Measurements from ENCODE around the gene SNRPB2. TPM values are rescaled to one million over a fixed set of nuclear protein-coding genes. Genes with fewer than 3 reads are reported as not detected.

The SNRPB2 gene
- total RNA-seq, 1 experiment from 2014 or later, result 89.7 TPM

DNA sequence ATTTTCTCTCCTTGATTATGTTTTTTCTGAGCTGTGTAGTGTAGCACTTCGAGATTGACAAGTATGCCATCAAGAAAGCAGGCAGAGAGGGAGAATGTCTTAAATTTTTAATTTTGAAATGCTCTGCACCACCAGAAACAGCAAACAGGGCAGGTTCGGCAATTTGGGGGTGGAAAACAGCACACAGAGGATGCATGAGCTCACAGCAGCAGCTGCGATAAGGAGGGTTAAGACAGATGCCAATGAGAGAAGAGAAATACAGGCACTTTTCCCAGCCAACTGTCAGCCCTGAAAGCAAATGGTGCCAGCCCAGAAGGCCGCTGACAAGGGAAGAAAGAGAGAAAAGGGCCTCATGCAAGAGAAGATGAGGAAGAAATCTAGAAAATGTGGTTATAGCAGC lies 15.1 kb upstream of the SNRPB2 start:
- Histone ChIP-seq H3K4me2 (ENCODE audit: low read length) (no peak overlapping the region), H3K27me3 (ENCODE audit: low read length) (peaks cover 97% of the 10 kb centered on the region), H3K4me1 (ENCODE audit: insufficient read depth, low read length) (no peaks in the 10 kb centered on the region), H3K79me2 (ENCODE audit: low read length) (no peaks in the 10 kb centered on the region), H4K20me1 (ENCODE audit: low read length) (no peaks in the 10 kb centered on the region), H3K27ac (ENCODE audit: low read length) (no peak overlapping the region), H3F3A (ENCODE audit: low read length, unreplicated experiment) (no peaks in the 10 kb centered on the region), H3K36me3 (ENCODE audit: low read depth, low read length) (no peaks in the 10 kb centered on the region), H3K9me3 (ENCODE audit: low read length) (no peaks in the 10 kb centered on the region), H3K9me2 (replicated peaks; ENCODE audit: low read length) (no peaks in the 10 kb centered on the region), H3K9ac (ENCODE audit: low read length) (no peak overlapping the region), H2AFZ (ENCODE audit: low read length) (no peak overlapping the region), H3K4me3 (ENCODE audit: low read length) (no peak overlapping the region)
- CTCF ChIA-PET, result no interaction called here
- no peak for ATAC-seq
- POLR2A ChIA-PET (ENCODE audit: unreplicated experiment), result no interaction called here
- intact Hi-C loops (cut with micrococcal nuclease), result no loop called here
- no TSS peak for BruUV-seq (replicated peaks)
- TF ChIP-seq, protein P1, sequence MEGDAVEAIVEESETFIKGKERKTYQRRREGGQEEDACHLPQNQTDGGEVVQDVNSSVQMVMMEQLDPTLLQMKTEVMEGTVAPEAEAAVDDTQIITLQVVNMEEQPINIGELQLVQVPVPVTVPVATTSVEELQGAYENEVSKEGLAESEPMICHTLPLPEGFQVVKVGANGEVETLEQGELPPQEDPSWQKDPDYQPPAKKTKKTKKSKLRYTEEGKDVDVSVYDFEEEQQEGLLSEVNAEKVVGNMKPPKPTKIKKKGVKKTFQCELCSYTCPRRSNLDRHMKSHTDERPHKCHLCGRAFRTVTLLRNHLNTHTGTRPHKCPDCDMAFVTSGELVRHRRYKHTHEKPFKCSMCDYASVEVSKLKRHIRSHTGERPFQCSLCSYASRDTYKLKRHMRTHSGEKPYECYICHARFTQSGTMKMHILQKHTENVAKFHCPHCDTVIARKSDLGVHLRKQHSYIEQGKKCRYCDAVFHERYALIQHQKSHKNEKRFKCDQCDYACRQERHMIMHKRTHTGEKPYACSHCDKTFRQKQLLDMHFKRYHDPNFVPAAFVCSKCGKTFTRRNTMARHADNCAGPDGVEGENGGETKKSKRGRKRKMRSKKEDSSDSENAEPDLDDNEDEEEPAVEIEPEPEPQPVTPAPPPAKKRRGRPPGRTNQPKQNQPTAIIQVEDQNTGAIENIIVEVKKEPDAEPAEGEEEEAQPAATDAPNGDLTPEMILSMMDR (conservative IDR thresholded peaks at IDR 0.05; ENCODE audit: low read depth, low read length), result no peak
- TF ChIP-seq EZH2phosphoT487 (IDR thresholded peaks at IDR 0.05; ENCODE audit: borderline replicate concordance, low read length), result no peak
- TF ChIP-seq EZH2 (IDR thresholded peaks at IDR 0.05; ENCODE audit: low read length, unreplicated experiment), result peak; percentile 71
- no peak for DNase-seq

DNA sequence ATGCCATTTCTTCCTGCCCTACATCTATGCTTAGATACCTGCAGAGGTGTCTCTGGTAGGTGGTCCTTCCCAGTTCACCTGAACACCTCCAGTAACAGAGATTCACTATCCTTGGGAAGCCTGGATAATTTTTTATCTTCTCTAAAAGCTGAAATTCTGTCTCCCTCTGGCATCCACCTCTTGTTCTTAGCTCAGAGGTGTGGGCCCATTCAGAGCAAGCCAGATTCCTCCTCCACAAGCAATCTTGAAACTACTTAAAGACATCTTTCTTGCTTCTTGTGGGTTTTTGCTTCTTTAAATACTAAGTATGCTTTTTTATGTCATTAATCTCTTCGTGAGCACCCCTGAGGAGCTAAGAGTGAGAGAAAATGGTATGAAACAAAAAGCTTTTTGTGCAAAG lies 10.4 kb upstream of the SNRPB2 start:
- H3K79me2 ChIP-seq (ENCODE audit: low read length), result no peaks in the 10 kb centered on the region
- H3K4me3 ChIP-seq (ENCODE audit: low read length), result no peak overlapping the region
- H3K27ac ChIP-seq (ENCODE audit: low read length), result no peak overlapping the region
- no peaks in the 10 kb centered on the region for H3K9me2 ChIP-seq (replicated peaks; ENCODE audit: low read length)
- no peaks in the 10 kb centered on the region for H4K20me1 ChIP-seq (ENCODE audit: low read length)
- BruUV-seq (replicated peaks), result no TSS peak
- H2AFZ ChIP-seq (ENCODE audit: low read length), result no peak overlapping the region
- H3K4me1 ChIP-seq (ENCODE audit: insufficient read depth, low read length), result no peaks in the 10 kb centered on the region
- CTCF ChIA-PET, result no interaction called here
- H3K27me3 ChIP-seq (ENCODE audit: low read length), result peaks cover 95% of the 10 kb centered on the region
- no peak overlapping the region for H3K9ac ChIP-seq (ENCODE audit: low read length)
- no peak overlapping the region for H3K4me2 ChIP-seq (ENCODE audit: low read length)
- no peak for DNase-seq
- H3K36me3 ChIP-seq (ENCODE audit: low read depth, low read length), result no peaks in the 10 kb centered on the region
- no peaks in the 10 kb centered on the region for H3K9me3 ChIP-seq (ENCODE audit: low read length)
- intact Hi-C loops (cut with micrococcal nuclease), result no loop called here
- TF ChIP-seq EZH2 (IDR thresholded peaks at IDR 0.05; ENCODE audit: low read length, unreplicated experiment) (no peak), EZH2phosphoT487 (IDR thresholded peaks at IDR 0.05; ENCODE audit: borderline replicate concordance, low read length) (no peak)
- TF ChIP-seq, protein P1 (conservative IDR thresholded peaks at IDR 0.05; ENCODE audit: low read depth, low read length), result no peak
- POLR2A ChIA-PET (ENCODE audit: unreplicated experiment), result interaction anchor here (0.6 kb wide), 1 partner anchor 20 kb away, joined by 5 read pairs; no protein-coding TSS in a partner anchor
- H3F3A ChIP-seq (ENCODE audit: low read length, unreplicated experiment), result no peaks in the 10 kb centered on the region
- ATAC-seq, result no peak

DNA sequence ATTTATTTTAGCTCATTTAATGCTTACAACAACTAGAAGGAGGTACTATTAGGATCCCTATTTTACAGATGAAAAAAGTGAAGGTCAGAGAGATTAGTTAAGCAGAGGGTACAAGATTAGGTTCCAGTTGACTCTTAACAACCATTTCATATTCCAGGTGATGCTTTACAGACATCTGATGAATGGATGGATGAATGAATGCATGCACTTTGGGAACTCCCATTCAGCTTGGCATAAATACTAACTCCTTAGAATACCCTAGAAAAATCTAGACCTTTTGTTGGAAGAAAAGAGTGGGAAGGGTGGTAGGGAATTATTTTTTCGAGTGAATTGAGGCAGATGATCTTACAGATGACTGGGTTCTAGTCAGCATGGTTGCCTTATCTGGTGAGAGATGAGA lies 746 bp upstream of the SNRPB2 start:
- Histone ChIP-seq H4K20me1 (ENCODE audit: low read length) (peaks cover 13% of the 10 kb centered on the region), H3K27ac (ENCODE audit: low read length) (no peak overlapping the region), H3K27me3 (ENCODE audit: low read length) (peaks cover 8% of the 10 kb centered on the region; the same call in 1 of the 2 replicates), H3K9ac (ENCODE audit: low read length) (peak overlapping the region; percentile 97; the same call in 1 of the 2 replicates), H3K79me2 (ENCODE audit: low read length) (peaks cover 42% of the 10 kb centered on the region), H3K9me2 (replicated peaks; ENCODE audit: low read length) (no peaks in the 10 kb centered on the region), H2AFZ (ENCODE audit: low read length) (peak overlapping the region; percentile 87), H3K36me3 (ENCODE audit: low read depth, low read length) (peaks cover 25% of the 10 kb centered on the region), H3F3A (ENCODE audit: low read length, unreplicated experiment) (no peaks in the 10 kb centered on the region), H3K9me3 (ENCODE audit: low read length) (no peaks in the 10 kb centered on the region), H3K4me3 (ENCODE audit: low read length) (no peak overlapping the region), H3K4me1 (ENCODE audit: insufficient read depth, low read length) (peaks cover 15% of the 10 kb centered on the region), H3K4me2 (ENCODE audit: low read length) (peak overlapping the region; percentile 87)
- no TSS peak for BruUV-seq (replicated peaks)
- ATAC-seq (no peak), DNase-seq (no peak)
- TF ChIP-seq, protein P1 (conservative IDR thresholded peaks at IDR 0.05; ENCODE audit: low read depth, low read length), result no peak
- TF ChIP-seq EZH2 (IDR thresholded peaks at IDR 0.05; ENCODE audit: low read length, unreplicated experiment) (no peak), EZH2phosphoT487 (IDR thresholded peaks at IDR 0.05; ENCODE audit: borderline replicate concordance, low read length) (no peak)
- POLR2A ChIA-PET (ENCODE audit: unreplicated experiment), result interaction anchor here (0.6 to 0.7 kb wide), 2 partner anchors 230 to 841 kb away, joined by 4 read pairs; partner anchors contain the start of gene DSTN
- intact Hi-C loops (cut with micrococcal nuclease), result no loop called here
- CTCF ChIA-PET, result no interaction called here

Measured in PC-3 (cell line).